Measurements from ENCODE around the gene ATP5F1D.

The ATP5F1D gene

GRCh38 chr19:1256646-1257474, 15.3 kb downstream of the ATP5F1D start:
- in situ Hi-C loops (cut with MboI; ENCODE audit: low sequenced_read_pairs) = no loop called here

- in situ Hi-C loops (cut with MboI; ENCODE audit: low sequenced_read_pairs) = no loop called here
These were observed 16.1 kb downstream of the ATP5F1D start for GRCh38 chr19:1257475-1258162.

GRCh38 chr19:1258163-1258492, 16.6 kb downstream of the ATP5F1D start:
- in situ Hi-C loops (cut with MboI; ENCODE audit: low sequenced_read_pairs) = no loop called here

GRCh38 chr19:1258707-1259205, 17.2 kb downstream of the ATP5F1D start:
- in situ Hi-C loops (cut with MboI; ENCODE audit: low sequenced_read_pairs) = no loop called here

- in situ Hi-C loops (cut with MboI; ENCODE audit: low sequenced_read_pairs) = no loop called here
These were observed 17.8 kb downstream of the ATP5F1D start for GRCh38 chr19:1259206-1259875.

GRCh38 chr19:1259876-1260748, 18.6 kb downstream of the ATP5F1D start:
- in situ Hi-C loops (cut with MboI; ENCODE audit: low sequenced_read_pairs) = no loop called here

GRCh38 chr19:1260749-1261537, 19.4 kb downstream of the ATP5F1D start:
- in situ Hi-C loops (cut with MboI; ENCODE audit: low sequenced_read_pairs) = no loop called here

GRCh38 chr19:1261538-1261797, 19.9 kb downstream of the ATP5F1D start:
- in situ Hi-C loops (cut with MboI; ENCODE audit: low sequenced_read_pairs) = no loop called here

- in situ Hi-C loops (cut with MboI; ENCODE audit: low sequenced_read_pairs) = no loop called here
These were observed 20.5 kb downstream of the ATP5F1D start for GRCh38 chr19:1261798-1262622.

GRCh38 chr19:1262623-1263123, 21.1 kb downstream of the ATP5F1D start:
- in situ Hi-C loops (cut with MboI; ENCODE audit: low sequenced_read_pairs) = no loop called here

GRCh38 chr19:1263188-1263587, 21.6 kb downstream of the ATP5F1D start:
- in situ Hi-C loops (cut with MboI; ENCODE audit: low sequenced_read_pairs) = no loop called here

- in situ Hi-C loops (cut with MboI; ENCODE audit: low sequenced_read_pairs) = no loop called here
These were observed 23.5 kb downstream of the ATP5F1D start for GRCh38 chr19:1264801-1265614.

- in situ Hi-C loops (cut with MboI; ENCODE audit: low sequenced_read_pairs) = no loop called here
These were observed 24.1 kb downstream of the ATP5F1D start for GRCh38 chr19:1265615-1266128.

- in situ Hi-C loops (cut with MboI; ENCODE audit: low sequenced_read_pairs) = no loop called here
These were observed 24.8 kb downstream of the ATP5F1D start for GRCh38 chr19:1266129-1266915.

- in situ Hi-C loops (cut with MboI; ENCODE audit: low sequenced_read_pairs) = no loop called here
These were observed 25.4 kb downstream of the ATP5F1D start for GRCh38 chr19:1266916-1267476.

- in situ Hi-C loops (cut with MboI; ENCODE audit: low sequenced_read_pairs) = no loop called here
These were observed 26.1 kb downstream of the ATP5F1D start for GRCh38 chr19:1267477-1268225.

All from HL-60/S4 (cell line).